GM18511 (cell line): ENCODE measurements around the gene SMLR1.

Source experiments
- ATAC-seq: cut with Tn5 transposase; IDR thresholded peaks from one replicate; pipeline ENCODE4 v1.9.1; 2021; ENCODE audit warnings: mild to moderate bottlenecking, moderate library complexity; ENCODE audit not compliant: unreplicated experiment

Gene SMLR1

GRCh38 chr6:130849594-130849993 is 22.4 kb downstream of the SMLR1 start:
- ATAC-seq = no peak

GRCh38 chr6:130851026-130851425 is 23.8 kb downstream of the SMLR1 start:
- no peak for ATAC-seq

- no peak for ATAC-seq
These were observed 25.8 kb downstream of the SMLR1 start for GRCh38 chr6:130852844-130853554.

- ATAC-seq = no peak
These were observed 26.5 kb downstream of the SMLR1 start for GRCh38 chr6:130853555-130854183.

- ATAC-seq = no peak
These were observed 30.8 kb downstream of the SMLR1 start for GRCh38 chr6:130858054-130858453.

GRCh38 chr6:130858498-130859160 is 31.4 kb downstream of the SMLR1 start:
- no peak for ATAC-seq

GRCh38 chr6:130859161-130859867 is 32.1 kb downstream of the SMLR1 start:
- no peak for ATAC-seq

GRCh38 chr6:130862370-130862769 is 35.2 kb downstream of the SMLR1 start:
- no peak for ATAC-seq

- ATAC-seq = no peak
These were observed 36.4 kb downstream of the SMLR1 start for GRCh38 chr6:130863415-130864230.

GRCh38 chr6:130864344-130864743 is 37.1 kb downstream of the SMLR1 start:
- ATAC-seq = no peak

GRCh38 chr6:130865793-130866192 is 38.6 kb downstream of the SMLR1 start:
- ATAC-seq = no peak

GRCh38 chr6:130869681-130870080 is 42.5 kb downstream of the SMLR1 start:
- ATAC-seq = no peak

GRCh38 chr6:130870179-130870880 is 43.1 kb downstream of the SMLR1 start:
- ATAC-seq = no peak

- ATAC-seq = no peak
These were observed 45.3 kb downstream of the SMLR1 start for GRCh38 chr6:130872250-130873095.

GRCh38 chr6:130873746-130874145 is 46.5 kb downstream of the SMLR1 start:
- no peak for ATAC-seq

GRCh38 chr6:130879826-130880225 is 52.6 kb downstream of the SMLR1 start:
- no peak for ATAC-seq

GRCh38 chr6:130882370-130882769 is 55.2 kb downstream of the SMLR1 start:
- no peak for ATAC-seq

GRCh38 chr6:130885392-130886192 is 58.4 kb downstream of the SMLR1 start:
- peak; percentile 95 for ATAC-seq
